OCI-LY1 (cell line): ENCODE results near the gene SERTAD2.

Experiments
- H2AFZ ChIP-seq: fragments of 200-600 bp; sonication (generic), shearing (Covaris generic); 2 replicates; pipeline ENCODE4 v1.6.0; 2014; ENCODE audit warnings: antibody characterized with exemption, mild to moderate bottlenecking, low read length
- H3F3A ChIP-seq: fragments of 200-600 bp; sonication (generic), shearing (Covaris generic); 2 replicates; pipeline ENCODE4 v1.6.0; 2014; ENCODE audit warnings: mild to moderate bottlenecking, antibody characterized with exemption, low read length, moderate library complexity; ENCODE audit not compliant: insufficient read depth
- H3K27ac ChIP-seq: fragments of 200-600 bp; sonication (generic); 2 replicates; pipeline ENCODE4 v1.5.1; 2014; ENCODE audit warnings: low read length, mixed run types, mild to moderate bottlenecking, low read depth; ENCODE audit not compliant: poor library complexity, severe bottlenecking
- H3K27me3 ChIP-seq: fragments of 200-600 bp; sonication (generic); 2 replicates; pipeline ENCODE4 v1.6.0; 2014; ENCODE audit warnings: antibody characterized with exemption, mild to moderate bottlenecking, low read length, moderate library complexity; ENCODE audit not compliant: insufficient read depth
- H3K36me3 ChIP-seq: fragments of 200-600 bp; sonication (generic); 2 replicates; pipeline ENCODE4 v1.6.1; 2014; ENCODE audit warnings: mild to moderate bottlenecking, antibody characterized with exemption, low read length, moderate library complexity, mixed read lengths; ENCODE audit not compliant: insufficient read depth
- H3K4me1 ChIP-seq: fragments of 200-600 bp; sonication (generic); 2 replicates; pipeline ENCODE4 v1.5.1; 2014; ENCODE audit warnings: mild to moderate bottlenecking, low read length, moderate library complexity; ENCODE audit not compliant: insufficient read depth, severe bottlenecking
- H3K4me2 ChIP-seq: fragments of 200-600 bp; sonication (generic), shearing (Covaris generic); 2 replicates; pipeline ENCODE4 v1.6.1; 2014; ENCODE audit warnings: low read length
- H3K4me3 ChIP-seq: fragments of 200-600 bp; sonication (generic); 2 replicates; pipeline ENCODE4 v1.5.1; 2014; ENCODE audit warnings: low read length, low read depth, mild to moderate bottlenecking, mixed read lengths; ENCODE audit not compliant: poor library complexity, severe bottlenecking
- H3K79me2 ChIP-seq: fragments of 200-600 bp; shearing (Covaris generic); 2 replicates; pipeline ENCODE4 v1.6.1; 2016; ENCODE audit warnings: mixed run types, low read length, mixed read lengths; ENCODE audit not compliant: insufficient read depth
- H3K9ac ChIP-seq: fragments of 200-600 bp; sonication (generic), shearing (Covaris generic); 2 replicates; pipeline ENCODE4 v1.6.1; 2014; ENCODE audit warnings: mild to moderate bottlenecking, low read length, mixed read lengths
- H3K9me2 ChIP-seq: fragments of 200-600 bp; sonication (generic), shearing (Covaris generic); 2 replicates; pipeline ENCODE4 v1.6.1; 2014; ENCODE audit warnings: low read depth, mild to moderate bottlenecking, low read length, mixed read lengths
- H3K9me3 ChIP-seq: fragments of 200-600 bp; shearing (Covaris generic); 2 replicates; pipeline ENCODE4 v1.6.1; 2014; ENCODE audit warnings: low read length, mixed read lengths
- H4K20me1 ChIP-seq: fragments of 200-600 bp; sonication (generic), shearing (Covaris generic); 2 replicates; pipeline ENCODE4 v1.6.0; 2016; ENCODE audit warnings: mild to moderate bottlenecking, low read length; ENCODE audit not compliant: insufficient read depth
- CTCF ChIP-seq: fragments of 200-600 bp; sonication (generic), shearing (Covaris generic); IDR thresholded peaks from 2 replicates; pipeline ENCODE4 v1.5.1; 2017; ENCODE audit warnings: mild to moderate bottlenecking, antibody characterized with exemption, low read length, moderate library complexity, mixed read lengths
- EZH2 ChIP-seq: fragments of 200-600 bp; sonication (generic), shearing (Covaris generic); IDR thresholded peaks from 2 replicates; pipeline ENCODE4 v1.8.0; 2017; ENCODE audit warnings: borderline replicate concordance, mixed run types, mild to moderate bottlenecking, antibody characterized with exemption, low read length, moderate library complexity, mixed read lengths

Gene SERTAD2

GRCh38 chr2:64637000-64637635 lies 16.6 kb downstream of the SERTAD2 start:
- TF ChIP-seq EZH2 (no peak), CTCF (no peak)
- Histone ChIP-seq H3K79me2 (peaks cover 51% of the 10 kb centered on the region), H3K27ac (peak overlapping the region; percentile 70), H3K4me1 (peaks cover 60% of the 10 kb centered on the region), H3K4me2 (peak overlapping the region; percentile 82), H3K9me2 (no peaks in the 10 kb centered on the region), H3F3A (no peaks in the 10 kb centered on the region), H3K36me3 (peaks cover 76% of the 10 kb centered on the region), H3K9me3 (no peaks in the 10 kb centered on the region), H3K4me3 (peak overlapping the region; percentile 10), H4K20me1 (no peaks in the 10 kb centered on the region), H3K27me3 (no peaks in the 10 kb centered on the region), H3K9ac (peak overlapping the region; percentile 22; the same call in 1 of the 2 replicates), H2AFZ (no peak overlapping the region)

- peak overlapping the region; percentile 82 for H3K4me2 ChIP-seq
- no peaks in the 10 kb centered on the region for H3K27me3 ChIP-seq
- peak overlapping the region; percentile 70 for H3K27ac ChIP-seq
- peaks cover 51% of the 10 kb centered on the region for H3K4me1 ChIP-seq
- H3K79me2 ChIP-seq, result peaks cover 42% of the 10 kb centered on the region
- no peaks in the 10 kb centered on the region for H3K9me2 ChIP-seq
- H3K4me3 ChIP-seq, result no peak overlapping the region
- no peak overlapping the region for H2AFZ ChIP-seq
- H4K20me1 ChIP-seq, result no peaks in the 10 kb centered on the region
- H3K9me3 ChIP-seq, result no peaks in the 10 kb centered on the region
- TF ChIP-seq CTCF (no peak), EZH2 (no peak)
- peaks cover 76% of the 10 kb centered on the region for H3K36me3 ChIP-seq
- no peak overlapping the region; the same call in 1 of the 2 replicates for H3K9ac ChIP-seq
- H3F3A ChIP-seq, result no peaks in the 10 kb centered on the region
Measured at GRCh38 chr2:64635976-64636911, 17.5 kb downstream of the SERTAD2 start.

GRCh38 chr2:64634345-64635267 lies 19.1 kb downstream of the SERTAD2 start:
- no peaks in the 10 kb centered on the region for H3K27me3 ChIP-seq
- H3K4me2 ChIP-seq, result no peak overlapping the region
- peaks cover 26% of the 10 kb centered on the region for H3K79me2 ChIP-seq
- H3K36me3 ChIP-seq, result peaks cover 79% of the 10 kb centered on the region
- peaks cover 35% of the 10 kb centered on the region for H3K4me1 ChIP-seq
- H2AFZ ChIP-seq, result no peak overlapping the region
- H3K4me3 ChIP-seq, result no peak overlapping the region
- H3K9me2 ChIP-seq, result no peaks in the 10 kb centered on the region
- no peak overlapping the region for H3K27ac ChIP-seq
- no peak for TF ChIP-seq EZH2
- TF ChIP-seq CTCF, result no peak
- H3K9me3 ChIP-seq, result no peaks in the 10 kb centered on the region
- no peak overlapping the region for H3K9ac ChIP-seq
- H3F3A ChIP-seq, result no peaks in the 10 kb centered on the region; the same call in 1 of the 2 replicates
- no peaks in the 10 kb centered on the region for H4K20me1 ChIP-seq
